Neural cell (in vitro differentiated cells): ENCODE results near the gene KREMEN2. TPM values are rescaled to one million over a fixed set of nuclear protein-coding genes. Genes with fewer than 3 reads are reported as not detected.
"Not testable (repeated sequence)": the region's sequence is repeated elsewhere in the genome, so short reads cannot be mapped to it uniquely, and the experiment has no call there.

Experiments
- H2AFZ ChIP-seq: fragments of 200-600, 300-800 bp; sonication (generic), shearing (Covaris generic); 2 replicates; pipeline ENCODE4 v1.6.0; 2014; ENCODE audit warnings: low read depth, mild to moderate bottlenecking, antibody characterized with exemption, low read length, moderate library complexity
- H3F3A ChIP-seq: fragments of 200-600 bp; shearing (Covaris generic); 2 replicates; pipeline ENCODE4 v1.6.1; 2016; ENCODE audit warnings: mild to moderate bottlenecking, moderate library complexity, mixed read lengths, antibody characterized with exemption, low read length; ENCODE audit not compliant: insufficient read depth, poor library complexity, severe bottlenecking
- H3K27ac ChIP-seq: fragments of 200-600, 300-800 bp; sonication (generic), shearing (Covaris generic); 2 replicates; pipeline ENCODE4 v1.5.1; 2014; ENCODE audit warnings: mild to moderate bottlenecking, low read length, moderate library complexity
- H3K27me3 ChIP-seq: fragments of 300-800, 200-600 bp; sonication (generic), shearing (Covaris generic); 2 replicates; pipeline ENCODE4 v1.6.0; 2014; ENCODE audit warnings: mild to moderate bottlenecking, low read depth, low read length, moderate library complexity; ENCODE audit not compliant: insufficient read depth
- H3K36me3 ChIP-seq: fragments of 300-800, 200-600 bp; sonication (generic), shearing (Covaris generic); 2 replicates; pipeline ENCODE4 v1.5.1; 2014; ENCODE audit warnings: mild to moderate bottlenecking, antibody characterized with exemption, low read length, moderate library complexity; ENCODE audit not compliant: insufficient read depth
- H3K4me2 ChIP-seq: fragments of 300-800, 200-600 bp; sonication (generic), shearing (Covaris generic); 2 replicates; pipeline ENCODE4 v1.6.0; 2014; ENCODE audit warnings: mild to moderate bottlenecking, low read length
- H3K4me3 ChIP-seq: fragments of 300-800, 200-600 bp; sonication (generic), shearing (Covaris generic); 2 replicates; pipeline ENCODE4 v1.5.1; 2014; ENCODE audit warnings: mild to moderate bottlenecking, low read length, moderate library complexity
- H3K79me2 ChIP-seq: fragments of 200-600 bp; shearing (Covaris generic); replicated peaks from 2 replicates; pipeline ENCODE4 v1.6.0; 2014; ENCODE audit warnings: mild to moderate bottlenecking, low read length, moderate library complexity; ENCODE audit not compliant: insufficient read depth
- H3K9ac ChIP-seq: fragments of 300-800, 200-600 bp; sonication (generic), shearing (Covaris generic); 2 replicates; pipeline ENCODE4 v1.6.1; 2016; ENCODE audit warnings: mild to moderate bottlenecking, low read length, mixed read lengths
- H3K9me2 ChIP-seq: fragments of 200-600 bp; shearing (Covaris generic); 2 replicates; pipeline ENCODE4 v1.6.1; 2016; ENCODE audit warnings: mild to moderate bottlenecking, low read length, mixed read lengths; ENCODE audit not compliant: insufficient read depth
- H3K9me3 ChIP-seq: fragments of 200-600, 300-800 bp; sonication (generic), shearing (Covaris generic); 2 replicates; pipeline ENCODE4 v1.6.1; 2016; ENCODE audit warnings: mild to moderate bottlenecking, mixed run types, low read length, moderate library complexity, mixed read lengths
- H4K20me1 ChIP-seq: fragments of 200-600 bp; shearing (Covaris generic); 2 replicates; pipeline ENCODE4 v1.6.1; 2016; ENCODE audit warnings: mild to moderate bottlenecking, mixed run types; ENCODE audit not compliant: insufficient read depth
- CTCF ChIP-seq: fragments of 450-650 bp; IDR thresholded peaks from 2 replicates; pipeline ENCODE4 v1.5.1; 2014; ENCODE audit warnings: antibody characterized with exemption, mild to moderate bottlenecking, moderate library complexity; ENCODE audit not compliant: poor library complexity, severe bottlenecking
- EP300 ChIP-seq: fragments of 450-650 bp; conservative IDR thresholded peaks from 2 replicates; pipeline ENCODE4 v1.6.1; 2014; ENCODE audit warnings: antibody characterized with exemption, mild to moderate bottlenecking, moderate library complexity; ENCODE audit not compliant: poor library complexity, severe bottlenecking
- EZH2 ChIP-seq: fragments of 200-600, 300-800 bp; shearing (Covaris generic), sonication (generic); IDR thresholded peaks from 2 replicates; pipeline ENCODE4 v1.6.1; 2014; ENCODE audit warnings: antibody characterized with exemption, low read length, borderline replicate concordance, mild to moderate bottlenecking; ENCODE audit not compliant: insufficient read depth, poor library complexity, severe bottlenecking
- MXI1 ChIP-seq: fragments of 450-650 bp; conservative IDR thresholded peaks from 2 replicates; pipeline ENCODE4 v1.6.1; 2014; ENCODE audit warnings: antibody characterized with exemption, mild to moderate bottlenecking; ENCODE audit not compliant: poor library complexity, severe bottlenecking
- POLR2AphosphoS5 ChIP-seq: IDR thresholded peaks from 2 replicates; pipeline ENCODE4 v1.6.1; 2012
- RAD21 ChIP-seq: fragments of 450-650 bp; conservative IDR thresholded peaks from 2 replicates; pipeline ENCODE4 v1.6.1; 2014; ENCODE audit warnings: antibody characterized with exemption, mild to moderate bottlenecking, moderate library complexity
- REST ChIP-seq: IDR thresholded peaks from 2 replicates; pipeline ENCODE4 v1.6.1; 2012; ENCODE audit warnings: borderline replicate concordance
- SMC3 ChIP-seq: fragments of 450-650 bp; conservative IDR thresholded peaks from 2 replicates; pipeline ENCODE4 v1.6.1; 2014; ENCODE audit warnings: antibody characterized with exemption, mild to moderate bottlenecking, moderate library complexity; ENCODE audit not compliant: poor library complexity
- TAF1 ChIP-seq: IDR thresholded peaks from 2 replicates; pipeline ENCODE4 v1.6.1; 2012; ENCODE audit warnings: low read depth
- polyA plus RNA-seq: library from polyadenylated mRNA; depleted of rRNA; stranded (reverse); fragments of >200 nt; gene quantifications from 2 replicates; pipeline ENCODE4 v1.2.3, GENCODE V29; 2014

KREMEN2 gene
- polyA plus RNA-seq, 1 donor from 2014 or later = 0.71 TPM

DNA sequence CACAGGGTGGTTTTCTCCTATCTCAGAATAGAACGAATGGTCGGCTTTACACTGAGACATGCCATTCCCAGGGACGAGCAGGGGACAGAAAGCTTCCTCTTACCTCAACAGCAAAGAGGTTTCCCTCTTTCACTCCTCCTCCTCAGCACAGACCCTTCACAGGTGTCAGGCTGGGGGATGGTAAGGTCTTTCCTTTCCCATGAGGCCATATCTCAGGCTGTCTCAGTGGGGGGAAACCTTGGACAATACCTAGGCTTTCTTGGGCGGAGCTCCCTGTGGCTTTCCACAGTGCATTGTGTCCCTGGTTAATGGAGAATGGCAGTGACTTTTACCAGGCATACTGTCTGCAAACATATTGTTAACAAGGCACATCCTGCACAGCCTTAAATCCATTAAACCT lies 35.9 kb upstream of the KREMEN2 start:
- not testable (repeated sequence) for H3K79me2 ChIP-seq, H2AFZ ChIP-seq, H3K36me3 ChIP-seq, H3K27me3 ChIP-seq, H3F3A ChIP-seq, H3K9me2 ChIP-seq, H3K27ac ChIP-seq, H3K4me3 ChIP-seq, H3K9ac ChIP-seq, H4K20me1 ChIP-seq, H3K9me3 ChIP-seq, H3K4me2 ChIP-seq

DNA sequence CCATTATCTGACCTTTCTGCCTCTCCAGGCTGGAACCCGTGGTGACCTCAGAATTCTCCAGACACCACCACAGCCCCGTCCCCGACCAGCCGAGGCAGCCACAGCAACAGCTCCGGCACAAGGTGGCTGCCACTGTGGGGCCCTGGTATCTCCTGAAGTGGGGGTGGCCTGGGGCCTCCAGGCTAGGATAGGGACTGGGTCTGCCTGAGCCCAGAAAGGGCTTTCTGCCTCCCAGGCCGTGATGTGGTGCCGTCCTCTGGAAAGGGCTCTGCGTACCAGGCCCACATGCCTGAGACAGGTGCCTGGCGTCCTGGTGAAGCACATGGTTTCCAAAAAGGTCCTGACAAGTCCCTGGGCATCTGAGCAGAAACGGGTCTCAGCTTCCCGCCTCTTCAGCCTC lies 35.3 kb upstream of the KREMEN2 start:
- Histone ChIP-seq H4K20me1 (no peaks in the 10 kb centered on the region), H3K9ac (no peak overlapping the region), H3K27me3 (no peaks in the 10 kb centered on the region), H3K79me2 (no peaks in the 10 kb centered on the region), H3K4me2 (no peak overlapping the region), H3F3A (no peaks in the 10 kb centered on the region), H3K9me3 (no peaks in the 10 kb centered on the region), H3K36me3 (no peaks in the 10 kb centered on the region), H3K4me3 (no peak overlapping the region), H3K27ac (no peak overlapping the region), H3K9me2 (no peaks in the 10 kb centered on the region), H2AFZ (no peak overlapping the region)
- TF ChIP-seq RAD21 (no peak), REST (no peak), SMC3 (no peak), MXI1 (no peak), EP300 (no peak), EZH2 (no peak), POLR2AphosphoS5 (no peak), CTCF (no peak), TAF1 (no peak)

- Histone ChIP-seq H4K20me1 (no peaks in the 10 kb centered on the region), H3K27ac (no peak overlapping the region), H3K27me3 (no peaks in the 10 kb centered on the region), H3K4me3 (no peak overlapping the region), H3K9me2 (no peaks in the 10 kb centered on the region), H3K36me3 (no peaks in the 10 kb centered on the region), H3K9ac (no peak overlapping the region), H2AFZ (no peak overlapping the region), H3K9me3 (no peaks in the 10 kb centered on the region), H3K4me2 (no peak overlapping the region), H3K79me2 (no peaks in the 10 kb centered on the region), H3F3A (no peaks in the 10 kb centered on the region)
- no peak for TF ChIP-seq MXI1
- no peak for TF ChIP-seq CTCF
- TF ChIP-seq EP300 = no peak
- no peak for TF ChIP-seq EZH2
- TF ChIP-seq REST = no peak
- TF ChIP-seq SMC3 = no peak
- no peak for TF ChIP-seq POLR2AphosphoS5
- no peak for TF ChIP-seq RAD21
- TF ChIP-seq TAF1 = no peak
Measured at GRCh38 chr16:2929693-2930092, 34.4 kb upstream of the KREMEN2 start.
